Measurements from ENCODE around the gene UNG.

UNG gene

DNA sequence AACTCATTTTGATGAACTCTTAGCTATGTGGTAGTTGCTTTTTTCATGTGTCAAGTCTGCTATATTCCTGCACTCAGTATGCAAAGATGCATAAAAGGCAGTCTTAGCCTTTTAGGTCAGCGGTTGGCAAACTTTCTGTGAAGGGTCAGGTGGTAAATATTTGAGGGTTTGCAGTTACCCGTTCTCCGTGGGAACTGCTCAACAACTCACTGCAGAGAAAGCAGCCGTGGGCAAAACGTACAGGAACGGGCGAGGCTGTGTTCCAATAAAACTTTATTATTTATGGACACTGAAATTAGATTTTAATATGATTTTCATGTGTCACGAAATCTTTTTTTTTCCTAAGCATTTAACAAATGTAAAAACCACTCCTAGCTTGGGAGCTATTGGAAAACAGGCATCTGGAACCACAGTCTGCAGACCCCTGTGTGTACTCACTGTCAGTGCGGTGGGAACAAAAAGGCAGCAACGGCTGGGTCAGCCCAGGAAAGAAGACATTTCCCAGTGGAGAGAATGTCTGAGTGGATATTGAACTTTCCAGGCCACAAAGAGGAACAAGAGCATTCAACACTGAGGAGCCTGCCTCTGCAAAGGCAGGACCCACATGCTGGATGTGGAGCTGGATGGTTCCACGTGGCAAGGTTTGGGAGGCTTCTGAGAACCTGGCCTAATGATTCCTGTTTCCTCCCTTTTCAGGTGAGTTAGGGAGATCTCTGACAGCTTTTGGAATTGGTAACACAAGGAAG is 15.5 kb downstream of the UNG start:
- DNase-seq (ENCODE audit: low read depth): no peak
- no peak for TF ChIP-seq CTCF (IDR thresholded peaks at IDR 0.05; ENCODE audit: control insufficient read depth, extremely low read depth, insufficient read depth)
- H3K4me3 ChIP-seq (ENCODE audit: low read depth, low read length): no peak overlapping the region

DNA sequence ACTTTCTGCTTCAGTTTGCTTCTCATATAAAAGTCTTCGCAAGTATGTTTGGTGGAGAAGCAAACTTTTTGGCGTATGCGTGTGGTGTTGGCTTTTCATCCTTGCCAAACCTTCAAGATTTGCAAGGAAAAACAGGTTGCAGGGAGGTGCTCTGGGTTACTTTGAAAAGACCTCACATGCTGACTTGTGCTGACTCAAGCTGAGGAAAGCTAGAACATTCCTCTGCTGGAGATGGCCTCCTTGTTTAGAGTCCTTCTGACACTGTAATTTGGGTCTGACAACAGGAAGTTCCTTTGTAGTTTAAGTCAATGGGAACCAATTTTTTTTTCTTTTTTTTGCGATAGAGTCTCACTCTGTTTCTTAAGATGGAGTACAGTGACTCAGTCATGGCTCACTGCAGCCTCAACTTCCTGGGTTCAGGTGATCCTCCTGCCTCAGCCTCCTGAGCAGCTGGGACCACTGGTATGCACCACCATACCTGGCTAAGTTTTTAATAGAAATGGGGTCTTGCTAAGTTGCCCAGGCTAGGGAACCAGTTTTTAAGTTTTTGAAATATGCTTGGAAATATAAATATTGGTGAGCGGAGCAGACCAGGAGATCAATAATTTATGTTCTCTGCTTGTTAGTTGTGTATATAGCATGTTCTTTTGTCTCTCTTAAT is 16.4 kb downstream of the UNG start:
- no peak for TF ChIP-seq CTCF (IDR thresholded peaks at IDR 0.05; ENCODE audit: control insufficient read depth, extremely low read depth, insufficient read depth)
- no peak for DNase-seq (ENCODE audit: low read depth)
- no peak overlapping the region for H3K4me3 ChIP-seq (ENCODE audit: low read depth, low read length)

- DNase-seq (ENCODE audit: low read depth): no peak
- TF ChIP-seq CTCF (IDR thresholded peaks at IDR 0.05; ENCODE audit: control insufficient read depth, extremely low read depth, insufficient read depth): no peak
- H3K4me3 ChIP-seq (ENCODE audit: low read depth, low read length): no peak overlapping the region
These were observed 17.2 kb downstream of the UNG start for GRCh38 chr12:109114644-109115043.

DNA sequence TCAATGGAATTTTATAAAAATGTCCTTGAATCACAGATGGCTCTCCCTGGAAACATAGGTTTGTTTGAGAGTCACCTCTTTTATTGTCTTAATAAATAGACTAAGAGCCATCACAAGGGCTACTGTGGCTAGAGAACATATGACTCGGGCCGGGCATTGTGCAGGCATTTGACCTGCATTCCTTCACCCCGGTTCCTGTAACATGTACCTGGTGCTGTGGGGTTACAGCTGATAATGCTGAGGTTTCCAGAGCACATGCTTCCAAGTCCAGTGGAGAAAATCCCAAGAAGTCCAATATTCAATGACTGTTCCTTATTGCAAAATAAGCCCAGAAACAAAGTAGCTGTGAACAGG is 18.0 kb downstream of the UNG start:
- H3K4me3 ChIP-seq (ENCODE audit: low read depth, low read length): no peak overlapping the region
- no peak for DNase-seq (ENCODE audit: low read depth)
- TF ChIP-seq CTCF (IDR thresholded peaks at IDR 0.05; ENCODE audit: control insufficient read depth, extremely low read depth, insufficient read depth): no peak

- TF ChIP-seq CTCF (IDR thresholded peaks at IDR 0.05; ENCODE audit: control insufficient read depth, extremely low read depth, insufficient read depth): no peak
- no peak within 1 kb of the TSS for H3K4me3 ChIP-seq (ENCODE audit: low read depth, low read length)
- DNase-seq (ENCODE audit: low read depth): no peak
These were observed 18.6 kb downstream of the UNG start, which contains the start of gene ACACB for GRCh38 chr12:109115758-109116610. Gene ACACB (plus strand): TSS chr12:109116587. CDS start chr12:109139406, 22,819 bp downstream.

DNA sequence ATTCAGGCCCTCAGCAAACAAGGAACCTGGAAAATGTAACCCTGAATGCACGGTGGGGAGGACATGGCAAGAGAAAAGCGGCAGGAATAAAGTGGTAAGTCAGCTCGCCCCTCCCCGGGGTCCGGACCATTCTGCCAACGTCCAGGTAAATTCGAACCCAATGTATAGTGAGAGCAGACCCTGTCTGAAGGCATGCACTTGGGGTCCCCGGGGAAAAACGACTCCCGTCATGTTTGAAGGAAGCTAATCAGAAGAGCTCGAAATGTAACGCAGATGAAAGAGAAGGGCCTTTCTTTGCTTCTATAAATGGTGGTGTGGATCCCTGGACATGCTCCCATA is 19.2 kb downstream of the UNG start:
- no peak for DNase-seq (ENCODE audit: low read depth)
- TF ChIP-seq CTCF (IDR thresholded peaks at IDR 0.05; ENCODE audit: control insufficient read depth, extremely low read depth, insufficient read depth): no peak
- no peak overlapping the region for H3K4me3 ChIP-seq (ENCODE audit: low read depth, low read length)

All from LNCaP clone FGC (cell line).